HG03159 (cell line): Measurements from ENCODE around the gene ZSWIM5.
"Not testable (repeated sequence)": the region's sequence is repeated elsewhere in the genome, so short reads cannot be mapped to it uniquely, and the experiment has no call there.

Experiments
- ATAC-seq: cut with Tn5 transposase; IDR thresholded peaks from one replicate; pipeline ENCODE4 v1.9.1; 2021; ENCODE audit warnings: mild to moderate bottlenecking, moderate library complexity; ENCODE audit not compliant: unreplicated experiment

Gene ZSWIM5

DNA sequence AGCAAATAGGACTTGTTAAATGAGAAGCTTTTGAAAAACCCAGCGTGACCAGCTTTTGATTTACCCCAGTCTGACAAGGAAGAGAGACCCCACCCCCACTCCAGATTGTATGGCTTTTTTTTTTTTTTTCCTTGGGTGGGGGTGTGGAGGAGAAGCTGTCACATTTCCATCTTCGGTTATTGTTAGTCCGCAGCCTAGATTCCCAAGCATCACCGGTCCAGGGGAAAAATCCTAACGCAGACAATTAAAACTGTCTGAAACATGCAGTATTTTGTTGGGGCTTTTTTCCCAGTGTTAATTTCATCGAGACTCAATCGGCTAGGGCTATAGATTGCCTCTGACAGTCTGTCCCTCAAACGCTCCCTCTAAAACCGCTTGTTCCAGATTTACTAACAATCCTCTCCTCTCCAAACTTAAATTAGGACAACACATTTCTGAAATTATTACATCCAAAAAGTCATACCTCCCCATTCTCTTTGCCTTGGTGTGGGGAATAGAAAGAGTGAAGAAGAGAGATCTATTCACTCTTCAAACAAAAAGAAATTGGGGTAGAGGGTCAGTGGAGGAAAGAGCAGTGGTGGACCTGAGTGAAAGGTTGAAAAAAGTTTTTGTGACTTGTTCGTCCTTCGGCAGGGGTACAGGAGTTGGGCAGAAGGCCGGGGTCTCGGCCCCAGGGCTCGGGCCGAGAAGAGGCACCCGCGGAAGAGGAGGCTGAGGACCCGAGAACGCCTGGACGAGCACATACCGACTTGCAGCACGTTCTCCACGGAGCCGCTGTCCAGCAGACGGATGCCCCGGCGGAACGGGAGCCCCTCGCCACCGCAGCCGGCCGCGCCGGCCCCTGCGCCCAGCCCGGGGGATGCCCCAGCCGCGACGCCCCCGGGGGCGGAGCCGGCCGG, 1.1 kb downstream of the ZSWIM5 start:
- peak; percentile 10 for ATAC-seq

DNA sequence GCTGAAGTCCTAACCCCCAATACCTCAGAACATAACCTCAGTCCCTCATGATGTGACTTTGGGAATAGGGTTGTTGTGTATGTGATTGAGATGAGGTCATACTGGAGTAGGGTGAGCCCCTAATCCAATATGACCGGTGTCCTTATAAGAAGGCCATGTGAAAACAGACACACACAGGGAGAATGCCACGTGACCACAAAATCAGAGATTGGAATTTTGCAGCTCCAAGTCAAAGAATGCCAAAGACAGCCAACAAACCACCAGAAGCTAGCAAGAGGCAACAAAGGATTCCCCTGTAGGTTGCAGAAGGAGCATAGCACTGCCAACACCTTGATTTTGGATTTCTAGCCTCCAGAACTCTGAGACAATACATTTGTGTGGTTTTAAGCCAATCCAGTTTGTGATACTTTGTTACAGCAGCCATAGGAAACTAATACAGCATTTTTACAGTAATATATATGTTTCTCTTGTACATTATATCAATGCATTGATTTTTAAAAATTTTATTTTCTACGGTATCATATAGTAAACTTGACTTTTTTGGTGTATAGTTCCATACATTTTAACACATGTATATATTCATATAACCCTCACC, 5.4 kb downstream of the ZSWIM5 start:
- no peak for ATAC-seq

DNA sequence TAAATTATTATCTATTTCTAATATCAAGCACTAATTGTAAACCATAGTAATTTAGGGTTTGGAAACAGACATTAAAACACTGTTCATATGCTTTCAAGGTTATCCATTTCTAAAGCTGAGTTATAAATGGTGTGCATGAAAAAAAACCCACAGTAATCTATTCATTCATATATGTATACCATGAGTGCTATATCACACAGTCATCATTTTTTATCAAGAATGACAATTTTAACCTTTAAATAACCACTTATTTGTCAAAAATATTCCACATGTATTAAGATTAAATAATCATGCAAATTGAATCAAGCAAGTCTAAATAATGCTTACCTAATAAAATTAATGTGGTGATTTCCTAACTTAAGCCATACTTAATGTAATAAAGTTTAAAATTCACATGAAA, 6.0 kb downstream of the ZSWIM5 start:
- no peak for ATAC-seq

DNA sequence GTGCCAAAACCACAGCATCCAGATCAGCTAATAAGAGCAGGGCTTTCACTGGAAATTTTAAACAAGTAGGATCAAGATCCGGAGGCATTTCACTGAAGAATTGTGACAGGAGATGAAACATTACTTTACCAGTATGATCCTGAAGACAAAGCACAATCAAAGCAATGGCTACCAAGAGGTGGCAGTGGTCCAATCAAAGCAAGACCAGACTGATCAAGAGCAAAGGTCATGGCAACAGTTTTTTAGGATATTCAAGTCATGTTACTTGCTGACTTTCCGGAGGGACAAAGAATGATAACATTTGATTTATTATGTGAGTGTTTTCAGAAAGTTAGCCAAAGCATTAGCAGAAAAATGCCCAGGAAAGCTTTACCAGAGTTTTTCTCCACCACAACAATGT, 8.2 kb downstream of the ZSWIM5 start:
- ATAC-seq = no peak

DNA sequence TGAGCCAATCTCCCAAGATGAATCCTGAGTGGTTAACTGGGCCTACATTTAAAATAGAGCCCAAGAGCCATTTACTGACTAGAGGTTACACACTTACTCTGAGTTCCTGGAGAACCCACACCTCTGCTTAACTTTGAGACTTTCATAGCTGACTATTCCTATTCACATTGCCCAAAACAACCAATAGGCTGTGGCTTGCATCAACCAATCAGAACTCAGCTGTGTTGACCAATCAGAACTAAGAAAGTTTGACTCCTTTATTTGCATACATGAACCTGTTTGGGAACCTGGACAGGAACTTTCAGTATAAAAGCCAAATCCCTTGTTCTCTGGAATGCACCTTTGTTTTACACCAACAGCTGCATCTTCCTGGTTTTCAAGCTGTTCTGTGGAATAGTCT, 9.5 kb downstream of the ZSWIM5 start:
- ATAC-seq = no peak

DNA sequence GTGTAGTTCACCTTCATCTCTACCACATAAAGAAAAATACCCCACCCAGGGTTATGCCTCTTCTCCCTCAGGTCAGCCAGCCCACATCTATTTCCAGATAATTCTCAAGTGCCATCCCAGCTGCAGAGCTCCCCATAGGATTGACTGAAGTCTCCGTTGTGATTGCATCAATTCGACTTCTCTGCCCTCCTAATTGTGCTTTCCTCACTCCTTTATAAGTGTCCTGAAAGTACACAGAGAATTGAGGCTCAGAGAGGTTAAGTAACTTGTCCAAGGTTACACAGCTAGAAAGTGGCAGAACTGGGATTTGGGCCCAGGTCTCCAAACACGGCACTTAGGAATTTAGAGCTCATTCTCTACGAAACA, 15.0 kb downstream of the ZSWIM5 start:
- no peak for ATAC-seq

DNA sequence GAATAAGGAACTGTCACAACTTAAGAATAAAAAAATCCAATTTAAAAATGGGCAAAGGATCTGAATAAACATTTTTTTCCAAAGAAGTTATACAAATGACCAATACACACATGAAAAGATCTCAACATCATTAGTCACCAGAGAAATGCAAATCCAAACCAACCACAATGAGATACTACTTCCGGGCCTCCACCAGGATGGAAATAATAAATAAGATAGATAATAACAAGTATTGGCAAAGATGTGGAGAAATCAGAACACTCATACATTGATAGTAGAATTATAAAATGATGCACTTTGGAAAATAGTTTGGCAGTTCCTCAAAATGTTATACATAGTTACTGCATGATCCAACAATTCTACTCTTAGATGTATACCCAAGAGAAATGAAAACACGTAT, 18.7 kb downstream of the ZSWIM5 start:
- no peak for ATAC-seq

DNA sequence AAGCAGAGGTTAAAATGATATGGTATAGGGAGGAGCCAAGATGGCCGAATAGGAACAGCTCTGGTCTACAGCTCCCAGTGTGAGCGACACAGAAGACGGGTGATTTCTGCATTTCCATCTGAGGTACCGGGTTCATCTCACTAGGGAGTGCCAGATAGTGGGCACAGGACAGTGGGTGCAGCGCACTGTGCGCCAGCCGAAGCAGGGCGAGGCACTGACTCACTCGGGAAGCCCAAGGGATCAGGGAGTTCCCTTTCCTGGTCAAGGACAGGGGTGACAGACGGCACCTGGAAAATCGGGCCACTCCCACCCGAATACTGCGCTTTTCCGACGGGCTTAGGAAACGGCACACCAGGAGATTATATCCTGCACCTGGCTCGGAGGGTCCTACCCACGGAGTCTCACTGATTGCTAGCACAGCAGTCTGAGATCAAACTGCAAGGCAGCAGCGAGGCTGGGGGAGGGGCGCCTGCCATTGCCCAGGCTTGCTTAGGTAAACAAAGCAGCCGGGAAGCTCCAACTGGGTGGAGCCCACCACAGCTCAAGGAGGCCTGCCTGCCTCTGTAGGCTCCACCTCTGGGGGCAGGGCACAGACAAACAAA, 26.4 kb downstream of the ZSWIM5 start:
- not testable (repeated sequence) for ATAC-seq

DNA sequence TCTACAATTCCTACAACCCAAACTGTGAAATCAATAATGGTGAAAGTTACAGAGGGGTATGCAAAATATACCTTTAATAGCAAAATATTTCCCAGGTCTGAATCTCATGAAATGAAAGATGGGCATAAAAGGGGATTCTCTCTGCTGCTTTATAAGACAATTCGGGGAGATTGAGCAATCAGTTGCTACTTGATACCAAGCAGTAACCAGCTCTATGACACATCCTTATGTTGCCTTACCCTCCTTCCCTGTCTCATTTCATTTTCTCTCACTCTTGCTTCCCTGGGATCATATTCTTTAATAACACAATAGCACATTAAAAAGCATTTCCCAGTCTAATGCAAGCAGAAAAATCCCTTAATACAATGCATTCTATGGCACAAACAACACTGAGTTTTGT, 29.0 kb downstream of the ZSWIM5 start:
- ATAC-seq = no peak

DNA sequence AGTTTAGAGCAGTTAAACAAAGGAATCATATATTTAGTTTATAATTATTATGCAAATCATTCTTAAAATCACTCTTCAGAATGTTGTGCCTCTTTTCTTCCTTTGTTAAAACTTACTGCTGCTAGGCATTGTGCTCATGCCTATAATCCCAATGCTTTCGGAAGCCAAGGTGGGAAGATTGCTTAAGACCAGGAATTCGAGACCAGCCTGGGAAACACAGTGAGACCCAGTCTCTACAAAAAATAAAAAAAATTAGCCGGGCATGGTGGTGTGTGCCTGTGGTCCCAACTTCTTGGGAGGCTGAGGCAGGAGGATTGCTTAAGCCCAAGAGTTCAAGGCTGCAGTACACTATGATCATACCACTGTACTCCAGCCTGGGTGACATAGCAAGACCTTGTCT, 33.6 kb downstream of the ZSWIM5 start:
- ATAC-seq = no peak

DNA sequence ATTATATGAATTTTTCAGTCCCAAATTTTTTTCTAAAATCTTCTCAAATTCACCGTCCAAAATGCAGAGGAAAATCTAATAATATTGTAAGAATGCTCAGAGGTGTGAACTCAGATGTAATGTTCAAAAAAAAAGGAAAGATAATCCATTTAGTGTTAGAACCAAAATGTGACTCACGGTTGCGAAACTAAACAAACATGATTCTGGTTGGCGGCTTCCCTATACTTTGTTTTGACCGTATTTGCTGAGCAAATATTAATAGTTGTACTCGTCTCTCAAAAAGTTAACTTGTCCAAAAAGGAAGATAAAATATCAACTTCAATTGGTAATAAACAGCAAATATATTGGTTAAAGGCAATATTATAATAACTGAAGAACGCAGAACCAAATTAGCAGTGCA, 34.4 kb downstream of the ZSWIM5 start:
- ATAC-seq = no peak

DNA sequence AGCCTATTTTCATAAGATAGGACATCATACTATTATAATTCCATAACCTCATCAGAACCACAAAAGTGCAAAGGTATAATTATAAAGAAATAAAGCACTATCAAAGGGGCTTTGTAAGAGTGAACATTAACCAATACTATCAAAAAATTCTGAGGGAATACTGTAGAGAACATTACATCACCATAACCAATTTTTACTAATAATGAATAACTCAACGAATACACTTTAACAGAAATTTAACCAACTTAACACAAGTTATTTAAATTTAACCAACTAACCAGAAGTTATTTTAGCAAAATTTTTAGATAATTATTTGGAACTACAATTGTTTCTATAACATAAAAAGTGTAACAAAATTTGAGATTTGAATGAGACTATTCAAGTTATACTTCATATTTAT, 34.8 kb downstream of the ZSWIM5 start:
- no peak for ATAC-seq

DNA sequence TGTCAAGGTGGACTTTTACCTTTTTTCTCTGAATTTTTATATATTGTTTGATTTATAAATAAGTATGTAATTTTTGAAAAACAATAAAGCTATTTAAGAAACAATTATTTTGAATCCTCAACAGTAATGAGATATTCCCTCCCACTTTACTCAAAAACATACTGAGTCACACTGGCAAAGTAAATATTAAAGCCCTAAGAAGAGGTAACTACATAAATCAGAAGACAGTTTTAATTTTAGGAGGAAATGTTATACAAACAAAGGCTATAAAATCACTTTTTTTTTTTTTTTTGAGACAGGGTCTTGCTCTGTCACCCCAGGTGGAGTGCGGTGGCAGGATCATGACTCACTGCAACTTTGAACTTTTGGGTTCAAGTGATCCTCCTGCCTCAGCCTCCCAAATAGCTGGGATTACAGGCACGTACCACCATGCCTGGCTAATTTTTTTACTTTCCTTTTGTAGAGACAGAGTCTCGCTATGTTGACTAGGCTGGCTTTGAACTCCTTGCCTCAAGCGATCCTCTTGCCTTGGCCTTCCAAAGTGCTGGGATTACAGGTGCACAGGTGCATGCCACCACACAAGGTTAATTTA, 36.2 kb downstream of the ZSWIM5 start:
- ATAC-seq = no peak

DNA sequence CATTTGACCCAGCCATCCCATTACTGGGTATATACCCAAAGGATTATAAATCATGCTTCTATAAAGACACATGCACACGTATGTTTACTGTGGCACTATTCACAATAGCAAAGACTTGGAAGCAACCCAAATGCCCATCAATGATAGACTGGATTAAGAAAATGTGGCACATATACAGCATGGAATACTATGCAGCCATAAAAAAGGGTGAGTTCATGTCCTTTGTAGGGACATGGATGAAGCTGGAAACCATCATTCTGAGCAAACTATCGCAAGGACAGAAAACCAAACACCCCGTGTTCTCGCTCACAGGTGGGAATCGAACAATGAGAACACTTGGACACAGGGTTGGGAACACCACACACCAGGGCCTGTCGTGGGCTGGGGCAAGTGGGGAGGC, 38.5 kb downstream of the ZSWIM5 start:
- not testable (repeated sequence) for ATAC-seq

DNA sequence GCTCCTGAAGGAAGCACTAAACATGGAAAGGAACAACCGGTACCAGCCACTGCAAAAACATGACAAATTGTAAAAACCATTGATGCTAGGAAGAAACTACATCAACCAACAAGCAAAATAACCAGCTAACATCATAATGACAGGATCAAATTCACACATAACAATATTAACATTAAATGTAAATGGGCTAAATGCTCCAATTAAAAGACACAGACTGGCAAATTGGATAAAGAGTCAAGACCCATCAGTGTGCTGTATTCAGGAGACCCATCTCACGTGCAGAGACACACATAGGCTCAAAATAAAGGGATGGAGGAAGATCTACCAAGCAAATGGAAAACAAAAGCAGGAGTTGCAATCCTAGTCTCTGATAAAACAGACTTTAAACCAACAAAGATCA, 42.1 kb downstream of the ZSWIM5 start:
- ATAC-seq = not testable (repeated sequence)

DNA sequence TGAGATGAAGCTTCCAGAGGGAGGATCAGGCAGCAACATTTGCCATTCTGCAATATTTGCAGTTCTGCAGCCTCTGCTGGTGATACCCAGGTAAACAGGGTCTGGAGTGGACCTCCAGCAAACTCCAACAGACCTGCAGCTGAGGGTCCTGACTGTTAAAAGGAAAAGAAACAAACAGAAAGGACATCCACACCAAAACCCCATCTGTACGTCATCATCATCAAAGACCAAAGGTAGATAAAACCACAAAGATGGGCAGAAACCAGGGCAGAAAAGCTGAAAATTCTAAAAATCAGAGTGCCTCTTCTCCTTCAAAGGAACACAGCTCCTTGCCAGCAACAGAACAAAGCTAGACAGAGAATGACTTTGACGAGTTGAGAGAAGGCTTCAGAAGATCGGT, 43.3 kb downstream of the ZSWIM5 start:
- not testable (repeated sequence) for ATAC-seq

DNA sequence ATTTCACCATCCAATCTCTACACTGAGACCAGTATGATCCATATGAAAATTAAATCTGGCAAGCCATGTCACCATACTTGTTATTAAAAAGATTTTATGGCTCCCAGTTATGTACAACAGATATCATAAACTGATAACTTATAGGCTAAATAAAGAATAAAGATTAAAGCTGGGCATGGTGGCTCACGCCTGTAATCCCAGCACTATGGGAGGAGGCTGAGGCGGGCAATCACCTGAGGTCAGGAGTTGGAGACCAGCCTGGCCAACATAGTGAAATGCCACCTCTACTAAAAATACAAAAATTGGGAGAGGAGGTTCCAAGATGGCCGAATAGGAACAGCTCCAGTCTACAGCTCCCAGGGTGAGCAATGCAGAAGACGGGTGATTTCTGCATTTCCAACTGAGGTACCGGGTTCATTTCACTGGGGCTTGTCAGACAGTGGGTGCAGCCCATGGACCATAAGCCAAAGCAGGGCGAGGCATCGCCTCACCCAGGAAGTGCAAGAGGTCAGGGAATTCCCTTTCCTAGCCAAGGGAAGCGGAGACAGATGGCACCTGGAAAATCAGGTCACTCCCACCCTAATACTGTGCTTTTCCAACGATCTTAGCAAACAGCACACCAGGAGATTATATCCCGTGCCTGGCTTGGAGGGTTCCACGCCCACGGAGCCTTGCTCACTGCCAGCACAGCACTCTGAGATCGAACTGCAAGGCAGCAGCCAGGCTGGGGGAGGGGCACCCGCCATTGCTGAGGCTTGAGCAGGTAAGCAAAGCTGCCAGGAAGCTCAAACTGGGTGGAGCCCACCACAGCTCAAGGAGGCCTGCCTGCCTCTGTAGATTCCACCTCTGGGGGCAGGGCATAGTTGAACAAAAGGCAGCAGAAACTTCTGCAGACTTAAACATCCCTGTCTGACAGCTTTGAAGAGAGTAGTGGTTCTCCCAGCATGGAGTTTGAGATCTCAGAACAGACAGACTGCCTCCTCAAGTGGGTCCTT, 44.1 kb downstream of the ZSWIM5 start:
- ATAC-seq = not testable (repeated sequence)

DNA sequence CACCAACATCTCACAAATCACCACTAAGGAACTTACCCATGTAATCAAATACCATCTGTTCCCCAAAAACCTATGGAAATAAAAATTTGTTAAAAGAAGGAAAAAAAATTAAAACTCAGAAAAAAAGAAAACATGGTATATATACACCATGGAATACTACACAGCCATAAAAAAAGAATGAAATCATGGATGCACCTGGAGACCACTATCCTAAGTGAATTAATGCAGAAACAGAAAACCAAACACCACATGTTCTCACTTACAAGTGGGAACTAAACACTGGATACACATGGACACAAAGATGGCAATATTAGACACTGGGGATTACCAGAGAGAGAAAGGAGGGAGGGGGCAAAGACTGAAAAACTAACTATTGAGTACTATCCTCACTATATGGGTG, 50.4 kb downstream of the ZSWIM5 start:
- ATAC-seq = no peak

DNA sequence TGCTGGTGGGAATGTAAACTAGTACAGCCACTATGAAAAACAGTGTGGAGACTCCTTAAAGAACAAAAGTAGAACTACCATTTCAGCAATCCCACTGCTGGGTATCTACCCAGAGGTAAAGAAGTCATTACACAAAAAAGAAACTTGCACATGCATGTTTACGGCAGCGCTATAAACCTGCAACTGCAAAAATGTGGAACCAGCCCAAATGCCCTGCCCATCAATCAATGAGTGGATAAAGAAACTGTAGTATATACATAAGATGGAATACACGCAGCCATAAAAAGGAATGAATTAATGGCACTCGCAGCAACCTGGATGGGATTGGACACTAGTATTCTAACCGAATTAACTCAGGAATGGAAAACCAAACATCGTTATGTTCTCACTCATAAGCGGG, 51.0 kb downstream of the ZSWIM5 start:
- no peak for ATAC-seq

DNA sequence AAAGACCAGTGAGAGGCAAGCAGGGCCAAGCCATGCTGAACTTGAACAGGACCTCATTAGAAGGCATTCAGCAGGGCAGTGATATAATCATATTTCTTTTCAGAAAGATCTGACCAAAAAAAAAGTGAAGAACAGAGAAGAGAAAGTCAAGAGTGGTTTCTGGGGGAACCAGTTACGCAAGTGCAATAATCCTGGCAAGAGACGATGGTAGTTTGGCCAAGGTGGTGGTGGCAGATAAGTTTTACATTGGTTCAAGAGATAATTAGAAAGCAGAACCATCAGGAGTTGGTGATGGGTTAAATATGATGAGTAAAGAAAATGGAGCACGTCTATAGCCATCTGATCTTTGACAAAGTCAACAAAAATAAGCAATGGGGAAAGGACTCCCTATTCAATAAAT, 54.3 kb downstream of the ZSWIM5 start:
- ATAC-seq = no peak
